ENCODE data around the gene PFKP.

Gene PFKP

GRCh38 chr10:3040069-3040468 lies 27.3 kb upstream of the PFKP start:
- no peaks in the 10 kb centered on the region for H3K4me1 ChIP-seq (ENCODE audit: control insufficient read depth in 1 of 2, insufficient read depth in 1 of 2, low read depth in 1 of 2, low read length in 1 of 2)
- H3K9me3 ChIP-seq, result no peaks in the 10 kb centered on the region
- H3K36me3 ChIP-seq, result no peaks in the 10 kb centered on the region
- TF ChIP-seq CTCF (IDR thresholded peaks at IDR 0.05), result no peak
- no peak overlapping the region for H3K4me3 ChIP-seq (ENCODE audit: low read depth in 1 of 2, low read length in 1 of 2)
- H3K27me3 ChIP-seq, result peaks cover 10% of the 10 kb centered on the region
- no peak overlapping the region for H3K27ac ChIP-seq

- TF ChIP-seq CTCF (IDR thresholded peaks at IDR 0.05), result no peak
- H3K4me3 ChIP-seq (ENCODE audit: low read depth in 1 of 2, low read length in 1 of 2), result no peak overlapping the region
- no peaks in the 10 kb centered on the region for H3K4me1 ChIP-seq (ENCODE audit: control insufficient read depth in 1 of 2, insufficient read depth in 1 of 2, low read depth in 1 of 2, low read length in 1 of 2)
Observed at GRCh38 chr10:3042589-3042988, 24.8 kb upstream of the PFKP start.

GRCh38 chr10:3043512-3044368 lies 23.6 kb upstream of the PFKP start:
- H3K27ac ChIP-seq, result no peak overlapping the region
- no peak for TF ChIP-seq CTCF (IDR thresholded peaks at IDR 0.05)
- no peaks in the 10 kb centered on the region for H3K36me3 ChIP-seq
- H3K27me3 ChIP-seq, result peaks cover 10% of the 10 kb centered on the region
- no peak overlapping the region for H3K4me3 ChIP-seq (ENCODE audit: low read depth in 1 of 2, low read length in 1 of 2)
- no peaks in the 10 kb centered on the region for H3K9me3 ChIP-seq
- no peaks in the 10 kb centered on the region for H3K4me1 ChIP-seq (ENCODE audit: control insufficient read depth in 1 of 2, insufficient read depth in 1 of 2, low read depth in 1 of 2, low read length in 1 of 2)

More at GRCh38 chr10:3042589-3042988, 24.8 kb upstream of the PFKP start:
- Histone ChIP-seq H3K9me3 (no peaks in the 10 kb centered on the region), H3K36me3 (no peaks in the 10 kb centered on the region), H3K27me3 (peaks cover 10% of the 10 kb centered on the region), H3K27ac (no peak overlapping the region)

GRCh38 chr10:3045471-3046209 lies 21.7 kb upstream of the PFKP start:
- Histone ChIP-seq H3K9me3 (no peaks in the 10 kb centered on the region), H3K4me1 (ENCODE audit: control insufficient read depth in 1 of 2, insufficient read depth in 1 of 2, low read depth in 1 of 2, low read length in 1 of 2) (no peaks in the 10 kb centered on the region), H3K27me3 (peaks cover 10% of the 10 kb centered on the region), H3K4me3 (ENCODE audit: low read depth in 1 of 2, low read length in 1 of 2) (no peak overlapping the region), H3K36me3 (no peaks in the 10 kb centered on the region), H3K27ac (no peak overlapping the region)
- TF ChIP-seq CTCF (IDR thresholded peaks at IDR 0.05), result no peak

GRCh38 chr10:3046210-3046779 lies 21.1 kb upstream of the PFKP start:
- no peak for TF ChIP-seq CTCF (IDR thresholded peaks at IDR 0.05)
- Histone ChIP-seq H3K9me3 (no peaks in the 10 kb centered on the region), H3K4me1 (ENCODE audit: control insufficient read depth in 1 of 2, insufficient read depth in 1 of 2, low read depth in 1 of 2, low read length in 1 of 2) (no peaks in the 10 kb centered on the region), H3K27me3 (peaks cover 10% of the 10 kb centered on the region), H3K36me3 (no peaks in the 10 kb centered on the region), H3K4me3 (ENCODE audit: low read depth in 1 of 2, low read length in 1 of 2) (no peak overlapping the region), H3K27ac (no peak overlapping the region)
